ENCODE results near the gene PRDM1.
A peak's percentile ranks its signal among the peaks of the same experiment; 100 is the strongest.

Gene PRDM1

DNA sequence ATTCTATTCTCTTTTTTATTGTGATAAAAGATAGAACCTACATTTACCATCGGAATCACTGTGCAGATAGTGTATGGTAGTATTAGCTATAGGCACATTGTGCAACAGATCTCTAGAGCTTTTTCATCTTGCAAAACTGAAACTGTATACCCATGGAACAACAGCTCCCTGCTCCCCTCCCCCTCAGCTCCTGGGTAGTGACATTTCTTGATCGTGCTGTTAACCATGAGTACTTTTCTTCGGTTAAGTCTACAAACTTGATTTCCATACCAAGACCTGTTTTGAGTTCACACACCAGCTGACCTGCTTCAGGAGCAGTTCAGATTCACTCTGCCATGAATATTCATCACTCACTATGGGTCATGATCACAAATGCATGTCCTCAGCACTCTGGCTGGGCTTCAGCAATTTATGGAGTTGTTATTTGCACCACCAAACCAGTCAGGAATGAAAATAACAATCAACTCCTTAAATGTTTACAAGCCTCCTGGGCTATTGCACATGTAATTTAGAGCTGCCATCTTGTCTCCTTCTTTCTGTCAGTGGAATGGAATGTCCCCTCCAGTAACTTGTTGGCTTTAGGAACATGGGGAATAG, 32.8 kb downstream of the PRDM1 start:
- no peak for DNase-seq

GRCh38 chr6:106119546-106119945, 33.4 kb downstream of the PRDM1 start:
- no peak for DNase-seq

- DNase-seq = no peak
These were observed 33.9 kb downstream of the PRDM1 start for GRCh38 chr6:106120006-106120405.

DNA sequence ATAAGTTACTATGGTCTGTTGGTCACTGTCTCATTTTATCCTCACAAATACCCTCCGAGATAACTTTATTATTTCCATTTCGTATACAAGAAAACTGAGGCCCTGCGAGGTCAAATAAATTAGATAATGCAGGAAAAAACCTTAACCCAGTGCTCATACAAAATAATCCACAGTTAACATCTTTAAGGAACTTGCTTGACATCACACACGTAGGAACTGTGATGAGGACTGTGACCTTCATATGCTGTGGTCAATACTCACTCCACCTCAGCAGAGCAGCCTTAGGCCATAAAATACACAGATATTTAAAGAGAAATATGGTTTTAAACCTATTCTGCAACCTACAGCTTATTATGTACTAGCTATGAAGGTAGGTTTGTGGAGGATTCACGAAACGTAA, 34.3 kb downstream of the PRDM1 start:
- no peak for DNase-seq

GRCh38 chr6:106122306-106122918, 36.3 kb downstream of the PRDM1 start:
- DNase-seq = no peak

- DNase-seq = no peak
These were observed 37.0 kb downstream of the PRDM1 start for GRCh38 chr6:106122938-106123656.

DNA sequence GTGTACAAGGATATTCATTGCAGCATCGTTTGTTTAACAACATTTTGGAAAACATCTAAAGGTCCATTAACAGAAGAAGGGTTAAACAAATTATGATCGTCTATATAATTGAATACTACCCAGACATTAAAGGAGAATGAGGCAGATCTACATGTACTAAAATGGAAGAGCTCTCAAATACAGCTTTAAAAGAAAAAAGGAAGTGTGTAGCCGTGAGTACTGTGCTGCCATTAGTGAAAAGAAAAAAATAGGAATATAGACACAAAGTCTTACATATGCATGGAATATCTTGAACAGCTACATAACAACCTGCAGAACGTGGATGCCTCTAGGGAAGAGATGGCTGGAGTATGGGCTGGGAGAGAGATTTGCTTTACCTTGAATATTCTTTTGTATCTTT, 37.9 kb downstream of the PRDM1 start:
- no peak for DNase-seq

DNA sequence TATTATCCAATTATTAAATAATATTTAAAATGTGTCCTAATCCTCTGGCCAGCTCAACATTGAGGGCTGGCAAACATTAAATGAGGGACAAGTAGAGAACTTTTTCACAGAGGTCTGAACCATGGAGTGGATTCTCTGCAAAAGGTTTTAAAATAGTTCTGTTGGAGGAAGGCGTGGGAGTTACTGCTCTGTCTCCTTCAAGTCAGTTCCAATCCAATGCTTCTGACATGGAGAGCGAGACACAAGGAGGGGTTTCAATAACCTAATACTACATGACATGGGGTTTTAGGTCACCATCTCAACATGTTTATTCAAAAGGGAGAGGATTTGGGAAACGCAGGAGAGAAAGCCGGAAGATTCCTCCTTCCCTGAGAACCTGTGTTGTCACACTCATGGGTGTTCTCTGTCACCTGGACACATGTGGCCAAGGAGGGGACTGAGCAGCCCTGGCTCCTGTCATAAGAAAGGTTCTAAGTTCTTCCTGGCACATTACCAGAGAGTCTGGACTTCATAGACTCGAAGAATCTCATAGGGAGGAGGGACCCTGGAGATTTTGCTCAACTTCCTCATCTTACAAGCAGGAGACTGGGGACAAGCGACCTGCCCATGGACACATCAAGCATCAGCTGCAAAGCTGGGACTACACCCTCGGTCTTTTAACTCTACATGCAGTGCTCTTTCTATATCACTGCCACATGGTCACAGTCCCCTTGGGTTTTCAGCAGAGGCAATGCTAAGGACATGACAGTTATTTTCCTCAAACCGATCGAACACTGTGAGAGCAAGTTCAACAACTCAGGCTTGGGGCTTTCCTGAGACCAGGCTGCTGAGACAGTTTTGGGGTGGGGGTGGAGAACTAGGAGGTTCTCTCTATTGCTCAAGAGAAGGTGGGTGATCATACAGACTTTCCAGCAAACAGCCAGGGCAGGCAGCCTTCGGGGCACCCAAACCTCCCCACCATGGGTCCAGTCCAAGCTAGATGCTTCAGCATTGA, 38.6 kb downstream of the PRDM1 start:
- no peak for DNase-seq

GRCh38 chr6:106125925-106126435, 39.8 kb downstream of the PRDM1 start:
- peak; percentile 67 for DNase-seq

DNA sequence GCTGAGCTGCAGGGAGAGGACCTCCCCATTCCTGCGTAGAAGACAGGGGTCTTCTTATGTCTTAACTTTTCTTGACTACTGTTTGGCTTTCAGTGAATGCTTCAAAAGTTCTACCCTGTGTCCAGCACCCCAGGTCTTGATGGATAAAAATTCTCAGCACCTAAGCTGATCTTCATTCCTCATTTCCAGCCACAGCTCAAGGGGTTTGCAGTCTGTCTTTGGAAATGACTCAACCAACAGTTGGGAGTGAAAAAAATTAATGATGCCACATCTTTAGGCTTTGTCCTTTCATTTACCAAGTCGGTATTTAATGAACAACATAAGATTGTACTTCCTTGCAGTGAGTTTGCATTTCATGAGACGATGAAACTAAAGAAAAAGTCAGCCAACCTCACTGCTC, 40.3 kb downstream of the PRDM1 start:
- DNase-seq = no peak

DNA sequence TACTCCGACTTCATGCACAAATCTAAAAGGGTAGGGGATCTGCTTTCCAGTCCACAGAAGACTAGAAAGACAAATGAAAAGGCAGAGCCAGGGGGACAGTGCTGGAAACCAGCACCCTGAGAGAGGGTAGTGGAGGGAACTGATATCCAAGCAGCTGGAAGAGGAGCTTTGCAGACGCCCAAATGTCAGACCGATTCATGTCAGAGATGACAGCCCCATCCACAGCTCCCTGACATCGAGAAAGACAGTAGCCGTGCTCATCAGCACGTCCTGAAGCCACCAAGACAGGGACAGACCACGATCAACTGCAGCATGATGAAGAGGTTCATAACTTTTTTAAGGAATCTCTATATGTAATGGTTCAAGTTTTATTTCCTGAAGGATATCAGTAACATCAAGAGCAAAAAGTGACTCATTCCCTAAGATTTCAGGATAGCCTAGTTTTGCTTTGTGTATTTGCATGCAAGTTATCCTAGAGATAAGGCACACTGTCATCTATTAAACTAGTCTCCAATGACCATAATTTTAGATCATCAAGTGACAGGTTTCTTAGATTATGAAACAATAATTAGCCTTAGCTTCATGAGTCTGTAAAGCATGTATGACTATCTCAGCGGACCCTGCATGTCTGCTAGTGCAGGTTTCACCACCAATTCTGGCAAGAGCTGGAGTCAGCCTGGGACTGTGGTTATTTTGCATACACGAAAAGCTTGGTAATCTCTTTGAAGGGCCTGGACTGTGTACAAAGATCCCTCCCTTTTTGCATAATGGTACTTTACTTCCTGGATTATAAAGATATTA, 43.0 kb downstream of the PRDM1 start:
- DNase-seq = no peak

DNA sequence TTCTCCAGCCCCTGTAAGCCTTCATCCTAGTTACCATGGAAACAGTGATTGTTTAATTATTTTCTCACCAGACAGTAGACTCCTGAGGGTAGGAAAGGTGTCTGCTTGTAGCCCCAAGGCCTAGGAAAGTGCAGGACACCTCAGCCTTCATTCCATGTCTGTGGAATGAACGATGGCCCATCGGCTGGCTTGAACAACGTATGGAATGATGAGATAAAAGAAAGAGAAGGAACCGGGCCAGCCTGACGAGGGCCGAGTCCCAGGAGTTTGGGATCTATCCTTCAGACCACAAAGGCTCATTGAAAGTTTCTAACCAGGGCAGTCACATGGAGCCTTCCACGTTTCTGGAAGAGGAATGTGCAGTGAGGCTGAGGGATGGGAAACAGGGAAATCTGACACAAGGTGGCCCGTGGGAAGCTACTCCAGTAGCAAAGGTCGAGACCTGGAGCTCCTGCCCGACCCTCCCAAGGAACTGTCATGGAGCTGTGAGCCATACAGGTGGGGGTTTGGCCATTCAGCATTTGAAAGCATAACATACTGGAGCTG, 46.1 kb downstream of the PRDM1 start:
- no peak for DNase-seq

DNA sequence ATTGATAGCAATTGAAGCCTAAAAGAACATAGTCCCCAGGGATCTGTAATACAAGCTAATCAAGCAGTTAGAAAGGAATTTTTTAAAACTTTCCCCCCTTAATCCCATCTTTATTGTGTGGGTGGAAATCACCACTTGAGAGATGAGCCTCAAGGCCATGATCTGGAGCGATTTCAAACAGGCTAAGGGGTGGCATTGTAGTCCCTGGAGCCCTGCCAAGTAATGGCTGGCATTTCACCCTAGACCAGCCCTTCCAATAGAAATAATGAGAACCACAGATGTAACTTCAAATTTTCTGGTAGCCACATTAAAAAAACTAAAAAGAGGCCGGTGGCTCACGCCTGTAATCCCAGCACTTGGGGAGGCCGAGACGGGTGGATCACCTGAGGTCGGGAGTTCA, 46.9 kb downstream of the PRDM1 start:
- no peak for DNase-seq

- no peak for DNase-seq
These were observed 48.1 kb downstream of the PRDM1 start for GRCh38 chr6:106134087-106134770.

GRCh38 chr6:106134906-106135634, 48.9 kb downstream of the PRDM1 start:
- DNase-seq = peak; percentile 20

DNA sequence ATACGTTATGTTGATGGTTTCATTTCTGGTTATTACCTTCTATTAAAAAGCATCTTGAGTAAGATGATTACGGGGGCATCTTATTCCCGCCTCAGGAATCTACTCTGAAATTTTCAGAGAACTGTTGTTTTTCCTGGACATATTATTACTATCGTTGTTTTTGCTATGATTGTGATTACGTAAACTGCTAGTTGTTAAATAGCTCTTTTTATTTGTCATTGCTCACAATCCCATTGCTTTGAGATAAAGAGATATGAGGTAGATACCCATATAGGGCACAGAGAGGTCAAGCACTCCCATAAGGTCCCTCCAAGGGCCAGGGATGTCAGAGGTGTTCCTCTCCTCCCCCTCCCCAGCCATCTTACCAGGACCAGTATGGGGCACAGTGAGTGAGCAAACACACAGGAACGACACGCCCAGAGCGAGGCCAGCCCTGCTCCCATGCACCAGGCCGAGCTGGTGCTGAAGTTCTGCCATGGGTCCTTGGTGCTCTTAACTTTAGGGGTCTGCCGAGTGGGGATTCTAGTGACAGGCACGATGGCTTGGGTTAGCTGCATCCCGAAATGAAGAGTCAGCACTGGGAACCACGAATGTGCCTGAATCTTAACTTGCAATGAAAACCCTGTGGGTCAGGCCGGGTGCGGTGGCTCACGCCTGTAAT, 49.9 kb downstream of the PRDM1 start:
- DNase-seq = no peak

- no peak for DNase-seq
These were observed 50.7 kb downstream of the PRDM1 start for GRCh38 chr6:106136845-106137244.

- no peak for DNase-seq
These were observed 52.0 kb downstream of the PRDM1 start for GRCh38 chr6:106138151-106138550.

DNA sequence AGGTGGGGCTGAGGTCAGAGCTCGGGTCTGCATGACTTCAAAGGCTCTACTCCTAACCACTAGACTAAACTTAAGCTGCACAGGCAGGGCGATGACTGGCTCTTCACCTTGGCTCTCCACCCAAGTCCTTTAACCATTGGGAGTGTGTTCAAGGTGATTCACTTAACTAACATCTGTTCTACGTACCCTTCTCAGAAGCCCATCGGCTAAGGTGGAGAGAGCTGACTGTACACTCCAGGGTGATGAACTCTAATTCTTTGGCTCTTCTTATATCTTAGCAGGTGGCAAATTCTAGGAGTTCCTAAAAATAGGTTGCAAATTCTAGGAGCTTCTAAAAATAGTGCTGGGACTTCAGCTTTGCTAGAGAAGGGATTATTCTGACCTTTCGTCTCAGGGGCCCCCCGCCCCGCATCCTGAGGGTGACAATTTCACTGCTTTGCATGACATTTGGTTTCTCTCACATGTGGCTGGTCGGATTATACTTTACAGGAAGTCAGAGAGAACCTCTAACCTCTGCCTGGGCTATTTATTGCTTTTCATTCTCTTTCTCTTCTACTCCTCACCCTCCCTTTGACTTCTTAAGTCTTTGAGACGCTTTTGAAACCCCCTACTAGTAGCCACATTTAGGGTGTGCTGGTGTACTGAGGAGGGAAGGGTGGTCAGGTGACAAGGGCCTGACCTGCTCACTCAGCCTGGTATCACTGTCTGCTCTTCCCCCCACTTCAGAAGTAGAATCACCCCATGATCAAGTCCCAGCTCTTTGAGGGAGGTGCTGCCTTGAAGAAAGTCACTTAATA, 55.5 kb downstream of the PRDM1 start:
- DNase-seq = peak; percentile 44
